HT-29 (cell line): ENCODE measurements around the gene DIS3L2. TPM values are rescaled to one million over a fixed set of nuclear protein-coding genes. Genes with fewer than 3 reads are reported as not detected.
"Not testable (repeated sequence)": the region's sequence is repeated elsewhere in the genome, so short reads cannot be mapped to it uniquely, and the experiment has no call there.

Source experiments
- DNase-seq: peaks from one replicate; pipeline ENCODE4 v3.0.0-alpha.2; 2015; ENCODE audit warnings: low spot score
- total RNA-seq: library from RNA; depleted of rRNA; stranded (reverse); fragments of >200 nt; shearing (Covaris generic); gene quantifications from 2 replicates; pipeline ENCODE4 v1.2.3, GENCODE V29; 2014

Gene DIS3L2
- total RNA-seq, 1 experiment from 2014 or later: 29.4 TPM

GRCh38 chr2:231928901-231929725 is 32.4 kb upstream of the DIS3L2 start:
- DNase-seq: no peak

GRCh38 chr2:231929961-231930592 is 31.4 kb upstream of the DIS3L2 start:
- peak; percentile 24 for DNase-seq

- DNase-seq: no peak
Measured at GRCh38 chr2:231930593-231931281, 30.8 kb upstream of the DIS3L2 start.

GRCh38 chr2:231931481-231931915 is 30.0 kb upstream of the DIS3L2 start:
- DNase-seq: no peak

- no peak for DNase-seq
Measured at GRCh38 chr2:231932711-231932970, 28.9 kb upstream of the DIS3L2 start.

- no peak for DNase-seq
Measured at GRCh38 chr2:231932985-231933915, 28.3 kb upstream of the DIS3L2 start.

- DNase-seq: no peak
Measured at GRCh38 chr2:231933916-231934401, 27.6 kb upstream of the DIS3L2 start.

- no peak for DNase-seq
Measured at GRCh38 chr2:231934441-231935206, 26.9 kb upstream of the DIS3L2 start.

GRCh38 chr2:231935207-231935524 is 26.3 kb upstream of the DIS3L2 start:
- no peak for DNase-seq

GRCh38 chr2:231935815-231936214 is 25.7 kb upstream of the DIS3L2 start:
- DNase-seq: no peak

GRCh38 chr2:231936491-231936890 is 25.0 kb upstream of the DIS3L2 start:
- DNase-seq: no peak

GRCh38 chr2:231937057-231937456 is 24.5 kb upstream of the DIS3L2 start:
- DNase-seq: no peak

GRCh38 chr2:231939022-231939421 is 22.5 kb upstream of the DIS3L2 start:
- no peak for DNase-seq

GRCh38 chr2:231940795-231941194 is 20.7 kb upstream of the DIS3L2 start:
- DNase-seq: no peak

- DNase-seq: no peak
Measured at GRCh38 chr2:231941673-231942072, 19.8 kb upstream of the DIS3L2 start.

GRCh38 chr2:231942180-231942579 is 19.3 kb upstream of the DIS3L2 start:
- DNase-seq: no peak

- DNase-seq: no peak
Measured at GRCh38 chr2:231946241-231946814, 15.2 kb upstream of the DIS3L2 start.

- not testable (repeated sequence) for DNase-seq
Measured at GRCh38 chr2:231947112-231947511, 14.4 kb upstream of the DIS3L2 start.

GRCh38 chr2:231947694-231948093 is 13.8 kb upstream of the DIS3L2 start:
- DNase-seq: no peak

GRCh38 chr2:231951452-231952035 is 10.0 kb upstream of the DIS3L2 start:
- no peak for DNase-seq
